Measurements from ENCODE around the gene TNNT3.

The TNNT3 gene

DNA sequence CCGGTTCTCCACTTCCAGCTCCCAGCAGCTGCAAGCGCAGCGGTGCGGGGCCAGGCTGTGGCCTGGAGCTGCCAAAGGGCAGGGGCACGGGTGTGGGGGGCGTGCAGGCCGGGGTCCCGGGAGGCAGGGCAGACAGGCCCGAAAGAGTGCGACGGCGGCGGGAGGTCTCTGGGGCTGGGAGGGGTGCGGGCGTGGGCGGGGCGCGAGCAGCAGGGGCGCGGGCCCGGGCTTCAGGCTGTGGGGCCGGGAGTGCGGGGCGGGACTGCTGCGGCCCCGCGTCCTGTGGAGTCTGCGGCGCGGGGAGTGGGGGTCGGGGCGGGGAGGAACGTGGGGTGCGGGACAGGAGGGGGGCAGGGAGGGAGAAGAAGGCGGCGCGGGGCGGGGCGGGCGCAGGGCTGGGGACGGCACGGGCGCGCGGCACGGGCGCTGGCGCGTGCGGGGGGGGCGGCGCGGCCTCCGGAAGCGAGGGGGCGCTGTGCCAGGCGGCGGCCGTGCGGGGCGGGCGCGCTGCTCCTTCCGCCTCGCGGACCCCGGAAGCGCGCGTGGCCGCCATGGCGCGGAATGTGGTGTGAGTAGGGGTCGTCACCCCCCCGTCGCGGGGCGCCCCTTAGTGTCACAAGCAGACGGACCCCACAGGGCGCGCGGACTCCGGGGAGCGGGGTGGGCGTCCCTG lies 27.4 kb downstream of the TNNT3 start, which contains the start of gene MRPL23:
Gene MRPL23 (plus strand): TSS at position 521 of the 673 bp plus-strand sequence. CDS start 31 bp downstream, at position 552.
- no peak for DNase-seq
- no peak for TF ChIP-seq GATA1 (IDR thresholded peaks at IDR 0.05; ENCODE audit: low read depth, low read length)
- TF ChIP-seq POLR2A (IDR thresholded peaks at IDR 0.05; ENCODE audit: low read length) = no peak

DNA sequence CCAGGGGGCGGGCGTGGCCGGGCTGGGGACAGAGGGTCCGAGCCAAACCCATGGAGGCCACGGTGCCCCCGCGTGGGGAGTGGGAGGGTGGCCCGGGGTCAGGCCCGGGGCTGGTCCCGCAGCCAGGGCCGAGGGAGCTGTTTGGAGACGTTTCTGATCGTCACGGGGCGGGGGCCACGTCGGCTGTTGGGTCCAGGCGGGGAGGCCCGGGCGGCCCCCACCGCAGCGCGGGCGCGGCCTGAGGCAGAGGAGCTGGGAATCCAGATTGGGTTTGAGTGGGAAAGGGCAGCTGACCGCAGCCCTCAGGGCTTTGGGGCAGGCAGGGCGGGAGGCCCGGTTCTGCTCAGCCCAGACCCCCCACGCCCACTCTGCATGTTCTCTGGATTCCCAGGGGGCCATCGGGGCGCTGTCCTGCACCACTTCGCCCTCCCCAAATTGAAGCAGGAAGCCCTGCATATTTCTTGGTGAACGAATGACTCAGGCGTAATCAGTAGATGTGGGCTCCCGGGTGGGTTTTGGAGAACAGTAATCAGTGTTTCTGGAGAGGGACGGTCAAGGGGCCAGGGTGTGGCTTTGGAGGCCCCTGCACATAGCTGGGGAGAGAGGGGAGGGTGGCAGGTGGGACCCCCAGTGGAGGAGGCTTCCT lies 28.2 kb downstream of the TNNT3 start:
- DNase-seq = no peak
- TF ChIP-seq GATA1 (IDR thresholded peaks at IDR 0.05; ENCODE audit: low read depth, low read length) = no peak
- TF ChIP-seq POLR2A (IDR thresholded peaks at IDR 0.05; ENCODE audit: low read length) = no peak

DNA sequence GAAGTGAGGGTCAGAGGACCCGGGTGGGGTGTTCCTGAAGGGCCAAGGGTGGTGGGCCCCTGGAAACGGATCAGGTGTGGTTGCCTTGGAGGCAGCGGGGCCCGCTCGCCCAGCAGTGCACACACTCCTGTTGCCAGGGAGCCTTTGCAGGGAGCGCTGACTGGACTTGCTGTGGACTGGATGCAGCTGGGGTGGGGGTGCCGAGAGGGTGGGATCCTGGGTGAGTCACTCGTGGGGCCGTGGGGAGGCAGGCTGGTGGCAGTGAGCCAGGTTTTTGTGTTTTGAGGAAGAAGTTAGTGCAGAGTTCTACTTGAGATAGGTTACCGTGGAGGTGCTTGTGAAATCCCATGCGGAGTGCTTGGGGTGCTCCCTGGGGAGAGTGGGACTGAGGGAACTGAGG lies 28.9 kb downstream of the TNNT3 start:
- no peak for TF ChIP-seq GATA1 (IDR thresholded peaks at IDR 0.05; ENCODE audit: low read depth, low read length)
- TF ChIP-seq POLR2A (IDR thresholded peaks at IDR 0.05; ENCODE audit: low read length) = no peak
- DNase-seq = no peak

DNA sequence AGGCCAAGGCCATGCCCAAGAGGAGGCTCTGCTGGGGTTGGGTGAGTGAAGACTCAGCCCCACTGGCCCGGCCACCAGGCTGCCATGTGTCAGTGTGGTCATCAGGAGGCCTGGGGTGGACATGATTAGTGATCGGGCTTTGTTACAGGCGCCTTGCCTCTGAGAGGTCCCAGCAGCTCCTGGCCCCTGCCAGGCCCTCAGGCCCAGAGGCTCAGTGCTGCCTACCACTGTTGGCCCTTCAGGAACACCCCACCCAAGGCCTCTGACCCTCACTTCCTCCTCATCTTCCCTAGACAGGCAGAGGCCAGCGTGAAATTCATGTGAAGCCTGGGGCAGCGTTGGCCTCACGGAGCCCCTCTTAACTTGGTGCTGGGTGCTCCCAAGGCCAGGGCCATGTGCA lies 29.8 kb downstream of the TNNT3 start:
- DNase-seq = no peak
- TF ChIP-seq GATA1 (IDR thresholded peaks at IDR 0.05; ENCODE audit: low read depth, low read length) (no peak), POLR2A (IDR thresholded peaks at IDR 0.05; ENCODE audit: low read length) (no peak)

DNA sequence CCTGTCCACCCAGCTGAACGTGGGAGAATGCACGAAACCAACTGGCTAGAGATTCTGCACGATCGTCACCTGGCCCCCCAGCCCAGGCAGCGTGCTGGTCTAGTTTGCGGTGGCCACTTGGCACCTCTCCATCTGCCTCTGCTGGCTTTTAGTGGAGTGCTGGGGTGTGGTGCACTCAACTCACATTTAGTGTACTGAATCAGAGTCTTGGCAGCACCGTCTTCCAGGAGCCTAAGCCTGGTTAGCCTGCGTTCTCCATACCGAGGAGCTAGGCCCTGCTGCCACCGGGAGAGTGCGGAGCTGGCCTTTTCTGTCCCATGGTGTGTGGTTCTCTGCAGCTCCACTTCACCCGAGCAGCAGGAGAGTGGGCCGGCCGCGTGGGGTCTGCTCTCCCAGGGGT lies 30.4 kb downstream of the TNNT3 start:
- no peak for TF ChIP-seq POLR2A (IDR thresholded peaks at IDR 0.05; ENCODE audit: low read length)
- no peak for TF ChIP-seq GATA1 (IDR thresholded peaks at IDR 0.05; ENCODE audit: low read depth, low read length)
- DNase-seq = no peak

DNA sequence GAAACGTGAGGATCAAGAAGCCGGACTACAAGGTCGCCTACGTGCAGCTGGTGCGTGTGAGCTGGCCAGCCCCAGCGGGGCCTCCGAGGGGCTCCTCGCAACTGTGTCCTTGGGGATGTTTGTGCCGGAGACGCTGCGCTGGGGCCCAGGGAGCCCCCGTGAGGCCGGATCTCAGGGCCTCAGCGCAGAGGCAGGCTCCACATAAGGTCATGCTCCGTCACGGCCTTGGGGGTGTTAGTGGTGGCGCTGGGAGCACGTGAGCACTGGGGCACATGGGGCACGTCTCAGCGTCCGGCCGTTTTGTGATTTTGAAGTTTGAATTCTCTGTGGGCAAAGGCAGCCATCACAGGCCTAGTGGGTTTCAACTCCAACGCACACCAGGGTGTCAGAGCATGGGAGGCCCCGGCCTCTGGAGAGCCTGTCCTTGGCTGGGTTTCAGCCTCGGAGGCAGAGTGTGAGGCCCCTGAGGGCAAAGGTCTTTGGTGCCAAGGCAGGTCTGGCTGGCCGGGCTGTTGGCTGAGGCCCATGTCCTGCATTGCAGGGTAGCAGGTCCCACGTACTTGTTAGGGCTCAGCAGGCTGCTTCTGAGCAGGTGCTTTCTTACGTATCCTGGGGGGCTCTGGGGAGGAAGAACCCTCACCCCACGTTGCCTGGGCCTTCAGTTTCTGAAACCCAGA lies 33.4 kb downstream of the TNNT3 start:
- TF ChIP-seq POLR2A (IDR thresholded peaks at IDR 0.05; ENCODE audit: low read length) (no peak), GATA1 (IDR thresholded peaks at IDR 0.05; ENCODE audit: low read depth, low read length) (no peak)
- DNase-seq = no peak

DNA sequence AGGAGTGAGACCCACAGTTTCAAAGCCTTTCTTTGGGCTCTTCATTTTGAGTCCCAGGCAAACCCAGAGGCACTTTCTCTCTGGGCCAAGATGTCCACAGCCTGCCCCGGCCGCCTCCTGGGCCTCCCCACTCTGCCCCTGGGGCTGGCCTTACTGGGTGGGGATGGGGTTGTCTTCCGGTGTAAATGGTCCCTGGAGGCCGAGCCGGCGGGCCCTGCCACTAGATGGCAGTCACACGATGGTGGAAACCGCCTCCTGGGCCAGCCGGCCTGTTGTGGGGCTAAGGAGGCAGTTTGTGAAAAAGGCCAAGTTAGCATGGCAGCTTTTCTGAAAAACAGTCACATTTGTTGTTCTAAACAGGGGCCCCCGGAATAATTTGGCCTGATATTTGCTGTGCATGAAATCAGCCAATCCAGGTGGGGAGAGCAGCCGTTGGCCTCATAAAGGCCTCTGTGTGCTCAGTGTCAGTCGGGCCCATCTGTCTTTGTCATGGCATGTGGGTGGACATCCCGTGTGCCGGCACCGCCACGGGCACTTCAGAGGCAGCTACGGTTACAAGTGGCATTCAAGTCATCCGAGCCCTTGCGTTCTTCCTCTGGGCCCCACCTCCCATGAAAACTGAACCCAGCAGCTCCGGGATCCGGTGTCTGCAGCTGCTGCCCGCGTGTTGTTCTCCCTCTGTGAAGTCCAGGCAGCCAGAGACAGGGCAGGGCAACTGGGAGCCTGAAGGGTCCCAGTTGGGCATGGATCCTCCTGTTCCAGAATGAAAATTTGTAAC lies 34.2 kb downstream of the TNNT3 start:
- TF ChIP-seq GATA1 (IDR thresholded peaks at IDR 0.05; ENCODE audit: low read depth, low read length) = no peak
- no peak for TF ChIP-seq POLR2A (IDR thresholded peaks at IDR 0.05; ENCODE audit: low read length)
- peak in 1 of 2 experiments; percentile 18 for DNase-seq

DNA sequence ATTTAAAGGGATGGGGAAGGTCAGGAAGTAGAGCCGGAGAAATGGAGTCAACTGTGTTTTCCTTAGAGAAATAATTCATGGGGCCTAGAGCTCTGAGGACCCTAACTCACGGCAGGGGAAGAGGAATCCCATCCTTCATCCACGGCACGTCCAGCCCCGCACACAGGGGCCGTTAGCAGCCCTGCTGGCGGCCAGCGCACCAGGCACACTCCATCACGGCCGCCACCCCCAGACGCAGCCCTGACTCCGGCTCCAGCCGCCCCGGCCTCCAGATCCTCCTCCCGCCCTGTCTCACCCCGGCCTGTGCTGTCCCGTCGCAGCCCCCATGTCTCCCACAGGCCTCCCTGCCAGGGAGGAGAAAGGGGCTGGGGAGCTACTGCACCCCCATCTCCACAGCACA lies 38.9 kb downstream of the TNNT3 start:
- TF ChIP-seq POLR2A (IDR thresholded peaks at IDR 0.05; ENCODE audit: low read length) (no peak), GATA1 (IDR thresholded peaks at IDR 0.05; ENCODE audit: low read depth, low read length) (no peak)
- DNase-seq = no peak

DNA sequence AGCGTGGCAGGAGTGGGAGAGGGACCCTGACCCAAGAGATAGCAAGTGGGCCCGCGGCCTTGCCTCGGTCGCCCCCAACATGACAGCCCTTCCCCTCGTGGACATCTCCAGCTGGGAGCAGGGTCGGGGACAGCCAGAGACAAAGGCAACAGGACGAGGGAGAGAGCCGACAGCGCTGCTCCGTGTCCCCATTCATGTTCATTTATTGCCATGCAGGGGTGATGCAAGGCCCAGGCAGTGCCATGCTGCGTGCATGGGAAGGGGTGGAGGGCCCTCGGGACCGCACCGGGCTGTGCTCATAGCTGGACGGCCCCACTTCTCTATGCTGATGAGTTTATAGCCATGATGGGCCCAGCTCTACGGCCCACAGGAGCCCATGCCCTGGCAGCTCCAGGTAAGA lies 40.3 kb downstream of the TNNT3 start:
- TF ChIP-seq GATA1 (IDR thresholded peaks at IDR 0.05; ENCODE audit: low read depth, low read length) (no peak), POLR2A (IDR thresholded peaks at IDR 0.05; ENCODE audit: low read length) (no peak)
- DNase-seq = no peak

DNA sequence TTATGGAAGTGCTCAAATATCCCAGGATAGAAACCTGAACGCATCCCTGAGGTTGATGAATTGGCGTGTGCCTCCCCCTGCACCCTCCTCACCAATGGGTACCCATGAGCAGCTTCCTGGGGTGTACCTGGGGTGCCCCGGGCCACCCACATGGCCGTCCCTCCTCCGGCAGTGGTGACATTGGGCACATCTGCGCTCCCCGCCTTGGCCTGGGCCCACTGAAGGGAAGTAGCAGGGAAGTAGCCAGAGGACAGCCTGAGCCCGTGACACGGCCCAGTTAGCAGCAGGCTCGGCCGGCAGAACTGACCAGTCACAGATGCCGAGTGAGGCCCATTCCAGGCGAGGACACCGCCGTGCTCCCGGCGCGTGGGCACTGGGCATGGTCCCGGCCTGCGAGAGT lies 44.4 kb downstream of the TNNT3 start:
- no peak for DNase-seq
- TF ChIP-seq GATA1 (IDR thresholded peaks at IDR 0.05; ENCODE audit: low read depth, low read length) = no peak
- TF ChIP-seq POLR2A (IDR thresholded peaks at IDR 0.05; ENCODE audit: low read length) = no peak

DNA sequence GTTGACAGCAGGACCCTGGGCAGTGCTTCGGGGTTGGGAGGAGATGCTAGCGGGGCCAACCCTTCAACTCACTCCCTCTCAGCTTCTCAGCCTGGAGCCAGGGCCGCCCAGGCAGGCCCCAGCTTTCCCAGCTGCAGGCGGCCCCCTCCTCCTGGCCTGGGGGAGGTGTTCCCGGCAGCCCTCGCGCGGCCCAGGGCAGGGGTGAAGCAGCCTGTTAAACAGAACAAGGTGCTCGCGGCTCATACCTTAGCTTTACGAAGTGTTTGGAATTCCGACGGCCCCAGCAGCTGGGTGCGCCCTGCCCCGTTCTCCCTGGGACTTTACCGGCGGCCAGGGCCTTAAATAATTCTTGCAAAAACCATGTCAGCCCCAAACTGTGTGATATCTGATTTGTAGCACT lies 44.8 kb downstream of the TNNT3 start:
- TF ChIP-seq POLR2A (IDR thresholded peaks at IDR 0.05; ENCODE audit: low read length) (no peak), GATA1 (IDR thresholded peaks at IDR 0.05; ENCODE audit: low read depth, low read length) (no peak)
- no peak for DNase-seq

DNA sequence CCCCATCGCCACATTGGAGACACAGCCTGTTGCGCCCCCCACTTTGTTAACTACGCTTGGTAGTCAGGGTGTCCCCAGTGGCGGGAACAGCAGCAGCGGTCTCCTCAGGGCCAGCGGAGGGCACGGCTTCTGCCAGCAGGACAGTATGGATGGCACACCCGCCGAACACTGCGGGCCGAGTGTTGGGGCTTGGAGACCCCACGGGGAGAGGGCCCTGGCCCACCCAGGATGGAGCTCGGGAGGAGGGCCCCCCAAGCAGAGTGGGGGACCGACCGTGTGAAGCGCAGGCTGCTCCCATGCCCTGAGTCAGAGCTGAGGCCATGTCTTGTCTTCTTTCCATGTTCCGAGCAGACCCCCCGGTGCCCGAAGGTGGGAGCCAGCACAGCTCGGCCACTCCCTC lies 45.5 kb downstream of the TNNT3 start:
- DNase-seq = no peak
- TF ChIP-seq POLR2A (IDR thresholded peaks at IDR 0.05; ENCODE audit: low read length) (no peak), GATA1 (IDR thresholded peaks at IDR 0.05; ENCODE audit: low read depth, low read length) (no peak)

DNA sequence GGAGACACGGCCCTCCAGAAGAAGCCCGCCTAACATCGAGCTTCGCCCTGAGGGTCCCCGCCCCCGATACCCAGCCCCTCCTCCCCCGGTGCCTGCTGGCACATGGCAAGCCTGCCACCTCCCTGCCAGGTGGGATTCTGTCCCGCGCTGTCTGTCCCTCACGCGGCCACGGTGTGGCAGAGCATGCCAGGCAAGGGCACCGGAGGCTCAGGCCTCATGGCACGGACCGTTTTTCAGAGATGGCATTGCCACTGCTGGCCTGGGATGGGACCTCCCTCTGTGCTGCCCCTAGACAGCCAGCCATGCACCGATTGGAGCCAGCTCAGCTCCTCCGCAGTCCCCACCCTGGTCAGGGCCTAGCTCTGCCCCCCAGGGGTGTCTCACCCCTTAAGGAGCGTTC lies 47.0 kb downstream of the TNNT3 start:
- no peak for DNase-seq
- no peak for TF ChIP-seq GATA1 (IDR thresholded peaks at IDR 0.05; ENCODE audit: low read depth, low read length)
- no peak for TF ChIP-seq POLR2A (IDR thresholded peaks at IDR 0.05; ENCODE audit: low read length)
